Muscle layer of duodenum (tissue), 2 donors: ENCODE results near the gene PLD1.
"Not testable (repeated sequence)": the region's sequence is repeated elsewhere in the genome, so short reads cannot be mapped to it uniquely, and the experiment has no call there.

ENCODE experiments used
- H3K27ac ChIP-seq: one replicate; pipeline ENCODE4 v1.7.0; 2013; ENCODE audit warnings: mild to moderate bottlenecking, low read length
- H3K27me3 ChIP-seq: one replicate; pipeline ENCODE4 v1.7.0; 2013; ENCODE audit warnings: low read depth, mild to moderate bottlenecking, control low read depth, low read length
- H3K36me3 ChIP-seq, 2 donors: one replicate each; pipeline ENCODE4 v1.7.0; 2013; ENCODE audit warnings: low read length in 2 of 2, control low read depth in 1 of 2, mild to moderate bottlenecking in 1 of 2; ENCODE audit not compliant: insufficient read depth in 2 of 2, control insufficient read depth in 1 of 2
- H3K4me1 ChIP-seq, 2 donors: one replicate each; pipeline ENCODE4 v1.7.0; 2013; ENCODE audit warnings: low read length in 2 of 2, mild to moderate bottlenecking in 2 of 2, control low read depth in 1 of 2, moderate library complexity in 1 of 2; ENCODE audit not compliant: insufficient read depth in 2 of 2, control insufficient read depth in 1 of 2
- H3K4me3 ChIP-seq, 2 donors: one replicate each; pipeline ENCODE4 v1.7.0; 2013; ENCODE audit warnings: low read length in 2 of 2, low read depth in 1 of 2, mild to moderate bottlenecking in 1 of 2
- H3K9me3 ChIP-seq, 2 donors: one replicate each; pipeline ENCODE4 v1.7.0; 2013; ENCODE audit warnings: low read length in 2 of 2, control low read depth in 1 of 2, mild to moderate bottlenecking in 1 of 2; ENCODE audit not compliant: control insufficient read depth in 1 of 2
- donor health status: healthy.

The PLD1 gene, protein sequence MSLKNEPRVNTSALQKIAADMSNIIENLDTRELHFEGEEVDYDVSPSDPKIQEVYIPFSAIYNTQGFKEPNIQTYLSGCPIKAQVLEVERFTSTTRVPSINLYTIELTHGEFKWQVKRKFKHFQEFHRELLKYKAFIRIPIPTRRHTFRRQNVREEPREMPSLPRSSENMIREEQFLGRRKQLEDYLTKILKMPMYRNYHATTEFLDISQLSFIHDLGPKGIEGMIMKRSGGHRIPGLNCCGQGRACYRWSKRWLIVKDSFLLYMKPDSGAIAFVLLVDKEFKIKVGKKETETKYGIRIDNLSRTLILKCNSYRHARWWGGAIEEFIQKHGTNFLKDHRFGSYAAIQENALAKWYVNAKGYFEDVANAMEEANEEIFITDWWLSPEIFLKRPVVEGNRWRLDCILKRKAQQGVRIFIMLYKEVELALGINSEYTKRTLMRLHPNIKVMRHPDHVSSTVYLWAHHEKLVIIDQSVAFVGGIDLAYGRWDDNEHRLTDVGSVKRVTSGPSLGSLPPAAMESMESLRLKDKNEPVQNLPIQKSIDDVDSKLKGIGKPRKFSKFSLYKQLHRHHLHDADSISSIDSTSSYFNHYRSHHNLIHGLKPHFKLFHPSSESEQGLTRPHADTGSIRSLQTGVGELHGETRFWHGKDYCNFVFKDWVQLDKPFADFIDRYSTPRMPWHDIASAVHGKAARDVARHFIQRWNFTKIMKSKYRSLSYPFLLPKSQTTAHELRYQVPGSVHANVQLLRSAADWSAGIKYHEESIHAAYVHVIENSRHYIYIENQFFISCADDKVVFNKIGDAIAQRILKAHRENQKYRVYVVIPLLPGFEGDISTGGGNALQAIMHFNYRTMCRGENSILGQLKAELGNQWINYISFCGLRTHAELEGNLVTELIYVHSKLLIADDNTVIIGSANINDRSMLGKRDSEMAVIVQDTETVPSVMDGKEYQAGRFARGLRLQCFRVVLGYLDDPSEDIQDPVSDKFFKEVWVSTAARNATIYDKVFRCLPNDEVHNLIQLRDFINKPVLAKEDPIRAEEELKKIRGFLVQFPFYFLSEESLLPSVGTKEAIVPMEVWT

DNA sequence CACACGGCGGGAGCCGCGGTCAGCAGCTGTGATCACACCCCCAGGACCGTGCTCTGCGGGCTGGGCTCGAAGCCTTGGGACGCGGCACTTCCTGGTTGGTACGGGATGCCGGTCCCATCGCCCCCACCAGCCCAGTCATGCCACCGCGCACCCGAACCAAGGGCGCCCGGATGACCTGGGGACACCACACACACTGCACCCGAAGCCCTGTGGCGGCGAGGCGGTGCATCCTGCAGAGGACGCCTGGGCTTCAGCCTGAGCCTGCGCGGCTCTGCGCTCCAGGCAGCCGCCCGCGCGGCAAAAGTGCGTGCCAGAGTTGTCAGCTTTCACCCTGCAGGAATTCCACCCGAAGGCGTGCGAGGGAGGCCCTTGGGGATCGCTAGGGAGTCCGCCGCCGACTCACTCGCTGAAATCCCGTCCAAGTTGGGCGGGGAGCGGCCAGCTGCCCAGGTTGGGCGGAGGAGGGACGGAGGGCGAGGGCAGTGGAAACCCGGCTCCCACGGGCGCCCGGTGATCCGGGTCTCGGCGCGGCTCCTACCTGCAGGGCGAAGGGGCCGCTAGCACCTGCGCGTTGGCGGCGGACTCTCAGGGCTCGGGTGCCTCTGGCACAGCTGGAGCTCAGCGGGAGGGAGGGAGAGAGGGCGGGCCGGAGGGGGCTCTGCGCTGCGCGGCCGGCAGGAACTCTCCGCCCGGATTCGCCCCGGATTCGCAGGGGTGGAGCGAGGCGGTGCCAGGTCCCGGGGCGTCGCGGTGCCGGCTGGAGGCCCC lies at the start of gene PLD1:
TSS of gene PLD1 (minus strand) at position 623 of the 768 bp plus-strand sequence. CDS start 72,432 bp downstream, outside the sequence.
- no peaks in the 10 kb centered on the region for H3K27me3 ChIP-seq
- peaks cover 4 to 13% of the 10 kb centered on the region in 2 donors for H3K4me1 ChIP-seq
- peak within 1 kb of the TSS; percentile 91 for H3K27ac ChIP-seq
- H3K36me3 ChIP-seq = peaks cover 0 to 7% of the 10 kb centered on the region in 2 donors
- H3K4me3 ChIP-seq = peak within 1 kb of the TSS; percentile 74 to 79
- no peaks in the 10 kb centered on the region for H3K9me3 ChIP-seq

DNA sequence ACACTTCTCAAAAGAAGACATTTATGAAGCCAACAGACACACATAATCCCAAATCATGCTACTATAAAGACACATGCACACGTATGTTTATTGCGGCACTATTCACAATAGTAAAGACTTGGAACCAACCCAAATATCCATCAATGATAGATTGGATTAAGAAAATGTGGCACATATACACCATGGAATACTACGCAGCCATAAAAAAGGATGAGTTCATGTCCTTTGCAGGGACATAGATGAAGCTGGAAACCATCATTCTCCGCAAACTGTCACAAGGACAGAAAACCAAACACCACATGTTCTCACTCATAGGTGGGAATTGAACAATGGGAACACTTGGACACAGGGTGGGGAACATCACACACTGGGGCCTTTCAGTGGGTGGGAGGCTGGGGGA lies 48.5 kb upstream of the PLD1 start:
- not testable (repeated sequence) for H3K36me3 ChIP-seq, H3K27ac ChIP-seq, H3K4me3 ChIP-seq, H3K4me1 ChIP-seq, H3K27me3 ChIP-seq, H3K9me3 ChIP-seq

DNA sequence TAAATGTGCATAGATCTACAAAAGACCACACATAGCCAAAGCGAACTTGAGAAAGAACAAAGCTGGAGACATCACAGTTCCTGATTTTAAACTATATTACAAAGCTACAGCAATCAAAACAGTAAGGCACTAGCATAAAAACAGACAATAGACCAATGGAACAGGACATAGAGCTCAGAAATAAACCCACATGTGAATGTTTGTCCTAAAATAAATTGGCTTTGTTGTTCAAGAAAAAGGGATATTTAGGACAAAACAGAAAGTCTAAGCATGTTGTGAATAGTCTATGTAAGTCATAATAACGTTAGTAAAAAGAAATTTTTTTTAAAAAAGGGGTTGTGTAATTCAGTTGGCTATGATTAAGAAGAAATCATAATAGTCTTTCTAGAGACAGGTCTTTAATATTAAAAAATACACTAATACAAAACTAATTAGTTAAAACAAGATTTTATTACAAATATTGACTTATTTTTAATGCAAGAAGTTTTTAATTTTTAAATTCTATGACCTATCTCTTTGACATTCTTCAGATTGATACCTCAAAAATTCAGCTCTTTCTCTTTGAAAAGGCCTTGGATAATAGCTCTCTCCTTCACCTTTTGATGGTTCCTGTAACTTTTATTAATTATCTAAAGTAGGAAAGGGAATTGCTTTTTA lies 44.5 kb upstream of the PLD1 start:
- Histone ChIP-seq H3K27ac (no peak overlapping the region), H3K4me1 (no peaks in the 10 kb centered on the region), H3K9me3 (peaks cover 3 to 4% of the 10 kb centered on the region in 2 donors)

DNA sequence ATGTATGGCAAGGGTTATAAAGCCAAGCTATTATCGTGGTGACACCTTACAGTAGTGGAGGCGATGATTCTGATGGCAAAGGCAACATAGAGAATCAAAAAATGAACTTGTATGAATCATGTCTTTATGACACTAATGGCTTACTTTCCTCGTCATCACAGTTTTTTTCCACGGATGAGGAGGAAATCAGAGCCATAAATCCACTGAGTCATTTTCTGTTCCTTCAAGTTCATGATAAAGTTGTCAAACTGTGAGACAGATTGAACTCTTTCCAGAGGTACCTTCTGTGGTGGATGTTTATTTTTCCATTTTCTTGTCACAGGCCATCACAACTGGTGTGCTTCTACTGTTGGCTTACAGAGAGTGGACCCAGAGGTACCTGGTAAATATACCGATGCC lies 41.4 kb upstream of the PLD1 start:
- no peak overlapping the region for H3K27ac ChIP-seq
- H3K4me1 ChIP-seq = no peaks in the 10 kb centered on the region
- no peak overlapping the region for H3K4me3 ChIP-seq
- H3K9me3 ChIP-seq = peaks cover 3 to 4% of the 10 kb centered on the region in 2 donors
- H3K27me3 ChIP-seq = no peaks in the 10 kb centered on the region
- H3K36me3 ChIP-seq = no peaks in the 10 kb centered on the region

More for the DNA sequence above, 44.5 kb upstream of the PLD1 start:
- H3K27me3 ChIP-seq = no peaks in the 10 kb centered on the region
- H3K36me3 ChIP-seq = no peaks in the 10 kb centered on the region
- H3K4me3 ChIP-seq = no peak overlapping the region

DNA sequence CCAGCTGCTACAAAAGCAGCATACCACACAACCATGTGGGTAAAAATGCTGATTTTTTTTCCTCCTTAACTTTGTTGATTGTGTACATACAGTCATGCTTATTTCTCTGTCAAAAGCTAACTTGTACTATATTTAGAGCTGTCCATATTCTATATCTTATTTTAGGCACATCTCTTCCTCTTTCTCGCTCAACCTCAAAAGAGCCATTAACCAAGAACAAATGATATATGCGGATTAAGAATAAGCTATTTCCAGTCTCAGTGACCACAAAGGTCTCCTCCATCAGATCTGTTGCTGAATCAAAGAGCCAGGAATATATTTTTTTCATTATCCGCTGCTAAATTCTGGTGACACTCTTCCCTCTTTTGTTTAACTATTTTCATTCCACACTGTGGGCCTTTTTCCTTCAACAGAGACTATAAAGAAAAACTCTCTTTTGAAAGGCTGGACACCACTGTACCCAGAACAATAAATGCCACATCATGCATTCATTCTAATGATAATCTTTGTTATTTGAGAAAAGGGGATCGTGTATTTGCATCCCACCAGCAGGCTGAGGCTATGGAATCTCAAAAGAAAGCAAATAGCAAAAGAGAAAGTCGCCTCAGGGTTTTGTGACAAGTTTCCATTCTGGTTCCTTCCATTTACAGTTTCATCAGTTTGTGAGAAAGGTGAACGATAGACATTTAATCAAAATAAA lies 40.8 kb upstream of the PLD1 start:
- no peaks in the 10 kb centered on the region for H3K4me1 ChIP-seq
- no peak overlapping the region for H3K27ac ChIP-seq
- no peak overlapping the region for H3K4me3 ChIP-seq
- no peaks in the 10 kb centered on the region for H3K36me3 ChIP-seq
- H3K27me3 ChIP-seq = no peaks in the 10 kb centered on the region
- H3K9me3 ChIP-seq = peaks cover 3 to 4% of the 10 kb centered on the region in 2 donors

DNA sequence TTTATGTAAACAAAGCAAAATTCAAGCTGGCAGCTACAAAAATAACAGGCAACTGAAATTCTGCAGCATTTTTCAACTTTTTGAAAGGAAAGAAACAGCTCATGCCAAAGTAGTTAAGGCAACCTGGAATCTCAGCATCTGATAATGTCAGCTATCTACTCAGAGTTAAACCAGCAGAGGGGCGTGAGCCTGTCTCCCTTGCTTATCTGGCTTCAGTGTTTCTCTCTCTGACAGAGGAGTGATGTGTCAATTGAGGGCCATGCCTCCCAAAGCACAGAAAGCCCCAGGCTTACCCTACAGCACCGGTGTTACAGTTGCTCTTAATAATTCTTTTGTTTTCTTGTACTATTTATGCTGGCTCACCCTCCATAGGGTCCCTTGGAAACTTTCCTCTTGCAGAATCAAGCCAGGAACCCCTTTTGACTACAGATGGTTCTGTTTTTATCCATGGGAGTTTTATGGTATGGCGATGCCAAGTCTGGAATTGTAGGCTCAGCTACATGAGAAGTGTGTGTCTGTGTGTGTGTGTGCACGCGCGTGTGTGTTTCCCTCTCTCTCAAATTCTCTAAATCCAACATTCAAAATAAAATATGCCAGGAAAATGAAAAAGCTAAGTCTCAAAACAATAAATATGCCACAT lies 40.2 kb upstream of the PLD1 start:
- Histone ChIP-seq H3K9me3 (peaks cover 3 to 4% of the 10 kb centered on the region in 2 donors), H3K27me3 (no peaks in the 10 kb centered on the region), H3K27ac (no peak overlapping the region), H3K4me3 (no peak overlapping the region), H3K4me1 (no peaks in the 10 kb centered on the region), H3K36me3 (no peaks in the 10 kb centered on the region)

DNA sequence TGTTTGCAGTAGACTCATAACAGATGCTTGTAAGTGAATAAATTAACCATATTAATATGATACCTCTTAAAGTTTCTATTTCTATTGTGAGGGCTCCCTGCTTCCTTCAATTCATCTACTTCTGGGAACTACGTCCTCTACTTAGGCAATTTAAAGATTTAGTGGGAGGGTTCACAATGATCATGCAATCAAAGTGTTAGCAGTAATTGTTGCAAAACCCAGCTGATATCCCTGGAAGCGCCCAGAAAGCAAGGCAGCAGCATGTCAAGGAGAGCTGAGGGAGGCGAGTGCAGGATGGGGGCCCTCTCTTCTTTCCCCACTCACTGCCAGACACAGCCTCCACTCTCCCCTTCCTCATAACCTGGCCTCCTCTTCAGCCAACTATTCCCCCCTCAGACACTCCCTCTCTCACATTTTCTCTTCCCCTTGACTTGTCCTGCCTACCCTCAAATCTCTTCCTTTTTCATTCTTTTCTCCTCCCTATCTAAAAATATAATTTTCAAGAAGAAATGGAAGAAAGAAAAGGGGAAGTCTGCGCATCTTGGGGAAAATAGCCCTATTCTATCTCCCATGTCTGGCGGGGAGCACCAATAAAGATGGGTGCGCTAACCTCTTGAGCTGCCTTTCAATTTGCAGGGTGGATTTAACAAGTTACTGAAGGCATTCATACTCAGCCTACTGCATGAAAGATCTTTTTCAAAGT lies 39.5 kb upstream of the PLD1 start:
- no peak overlapping the region for H3K4me3 ChIP-seq
- H3K27me3 ChIP-seq = no peaks in the 10 kb centered on the region
- no peaks in the 10 kb centered on the region for H3K36me3 ChIP-seq
- H3K27ac ChIP-seq = no peak overlapping the region
- H3K4me1 ChIP-seq = no peaks in the 10 kb centered on the region
- peaks cover 3 to 4% of the 10 kb centered on the region in 2 donors for H3K9me3 ChIP-seq

DNA sequence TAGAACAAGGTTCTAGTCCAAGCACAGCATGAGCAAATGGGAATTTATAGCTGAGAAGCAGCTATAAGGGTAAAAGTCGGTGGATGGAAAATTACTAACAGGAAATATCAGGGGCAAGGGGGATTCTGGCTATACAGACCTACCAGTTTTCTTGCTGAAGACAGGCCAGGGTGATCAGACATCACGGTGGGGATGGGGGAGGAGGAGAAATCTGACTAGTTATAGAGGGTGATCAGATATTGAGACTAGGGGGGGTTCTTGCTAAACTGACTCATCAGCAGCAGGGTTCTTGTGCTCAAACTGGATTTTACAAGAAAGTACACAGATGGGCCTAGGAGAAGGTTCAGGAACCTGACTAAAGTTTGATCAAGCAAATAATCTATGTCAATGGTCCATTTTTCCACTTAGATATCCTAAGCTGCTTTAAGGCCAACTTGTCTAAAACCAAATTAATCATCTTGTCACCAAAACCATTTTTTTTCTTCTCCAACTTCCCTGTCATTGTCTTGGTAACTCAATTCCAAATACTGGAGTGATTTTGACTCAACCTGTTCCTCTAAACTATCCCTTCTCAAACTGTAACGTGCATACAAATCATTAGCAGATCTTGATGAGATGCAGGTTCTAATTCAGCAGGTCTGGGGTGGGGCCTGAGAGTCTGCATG lies 37.4 kb upstream of the PLD1 start:
- no peak overlapping the region for H3K4me3 ChIP-seq

DNA sequence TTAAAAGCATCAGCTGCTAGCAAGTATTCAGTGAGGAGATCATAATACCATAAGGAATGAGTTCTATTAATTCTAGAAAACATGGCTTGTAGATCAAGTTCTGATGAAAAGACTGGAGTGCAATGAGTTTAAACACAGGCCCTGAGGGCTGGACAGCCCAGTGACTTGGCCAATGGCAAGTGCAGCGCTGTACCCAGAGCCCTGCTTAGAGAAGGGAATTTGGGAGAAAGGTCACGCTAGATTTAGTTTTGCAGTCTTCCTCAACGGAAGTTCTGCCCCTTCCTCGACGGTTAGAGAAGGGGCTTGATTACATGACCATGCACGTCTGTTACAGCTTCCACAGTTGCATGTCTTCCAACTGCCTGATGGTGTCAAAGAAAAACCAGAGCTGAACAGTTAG lies 36.9 kb upstream of the PLD1 start:
- H3K36me3 ChIP-seq = no peaks in the 10 kb centered on the region
- no peak overlapping the region for H3K27ac ChIP-seq
- H3K4me3 ChIP-seq = no peak overlapping the region
- no peaks in the 10 kb centered on the region for H3K27me3 ChIP-seq
- no peaks in the 10 kb centered on the region for H3K9me3 ChIP-seq
- peaks cover 0 to 3% of the 10 kb centered on the region in 2 donors for H3K4me1 ChIP-seq

More for the DNA sequence above, 37.4 kb upstream of the PLD1 start:
- no peaks in the 10 kb centered on the region for H3K9me3 ChIP-seq
- H3K36me3 ChIP-seq = no peaks in the 10 kb centered on the region
- H3K27ac ChIP-seq = no peak overlapping the region
- no peaks in the 10 kb centered on the region for H3K27me3 ChIP-seq
- peaks cover 0 to 2% of the 10 kb centered on the region in 2 donors for H3K4me1 ChIP-seq
